Cerebellar cortex (tissue), 1 donor: ENCODE measurements around the gene SLC6A13.
"Not testable (repeated sequence)": the region's sequence is repeated elsewhere in the genome, so short reads cannot be mapped to it uniquely, and the experiment has no call there.

Source experiments
- DNase-seq: peaks from one replicate; pipeline ENCODE4 v3.0.0-alpha.2; 2015; ENCODE audit warnings: low spot score

Gene SLC6A13

DNA sequence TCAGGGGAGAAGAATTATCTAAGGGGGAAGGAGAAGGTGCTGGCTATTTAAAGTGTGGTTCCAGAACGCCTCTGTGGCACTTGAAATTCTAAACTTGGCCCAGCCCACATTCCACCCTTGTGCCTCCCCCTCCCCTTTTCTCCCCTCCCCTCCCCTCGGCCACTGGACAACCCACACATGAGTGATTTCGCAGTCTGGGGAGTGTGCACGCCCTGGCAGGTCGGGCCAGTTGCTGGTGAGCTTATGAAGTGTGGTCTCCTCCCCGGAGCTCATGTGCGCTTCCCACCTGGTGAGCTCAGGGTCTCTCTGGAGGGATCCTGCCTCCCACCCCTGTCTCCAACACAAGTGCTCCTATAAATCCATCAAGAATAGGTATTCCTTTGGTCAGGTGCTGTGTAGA lies at the start of gene SLC6A13:
Gene SLC6A13 (minus strand): TSS at position 20 of the 400 bp plus-strand sequence. CDS start 2,784 bp downstream, outside the sequence.
- no peak for DNase-seq

DNA sequence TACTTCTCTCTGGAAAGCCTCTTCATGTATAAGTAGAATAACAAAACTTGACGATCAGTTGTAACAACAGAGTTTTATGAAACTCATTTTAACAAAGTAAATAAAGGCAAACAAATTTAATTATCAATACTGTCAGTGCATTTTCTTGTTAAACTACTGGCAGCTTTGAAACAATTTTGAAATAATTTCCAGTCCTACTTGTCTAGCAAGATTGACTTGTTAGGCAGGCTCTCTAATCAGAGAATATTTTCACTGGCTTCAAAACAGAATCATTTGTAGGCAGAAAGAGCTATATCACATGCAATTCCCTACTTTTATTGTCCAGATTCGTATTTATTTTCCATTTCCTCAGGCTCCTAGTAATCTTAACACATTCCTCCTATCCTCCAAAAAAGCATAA lies 45.9 kb upstream of the SLC6A13 start:
- no peak for DNase-seq

DNA sequence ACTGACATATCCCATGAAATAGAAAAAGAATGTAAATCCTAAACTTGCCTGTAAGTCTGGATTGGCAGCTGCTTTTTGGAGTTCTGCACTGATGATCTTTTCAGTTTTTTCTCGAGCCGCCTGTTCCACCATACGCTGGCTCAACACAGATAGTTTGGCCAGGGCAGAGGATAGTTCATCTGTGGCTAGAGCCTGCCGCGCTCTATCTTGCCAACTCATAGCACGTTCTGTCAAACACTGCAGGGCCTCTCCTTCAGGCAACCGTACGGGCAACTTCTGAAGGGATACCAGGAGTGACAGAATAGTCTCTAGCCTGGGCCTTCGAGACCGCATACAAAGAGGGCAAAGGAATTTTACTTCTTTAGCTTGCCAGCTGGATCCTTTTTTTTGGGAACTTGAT lies 44.8 kb upstream of the SLC6A13 start:
- peak; percentile 89 for DNase-seq

DNA sequence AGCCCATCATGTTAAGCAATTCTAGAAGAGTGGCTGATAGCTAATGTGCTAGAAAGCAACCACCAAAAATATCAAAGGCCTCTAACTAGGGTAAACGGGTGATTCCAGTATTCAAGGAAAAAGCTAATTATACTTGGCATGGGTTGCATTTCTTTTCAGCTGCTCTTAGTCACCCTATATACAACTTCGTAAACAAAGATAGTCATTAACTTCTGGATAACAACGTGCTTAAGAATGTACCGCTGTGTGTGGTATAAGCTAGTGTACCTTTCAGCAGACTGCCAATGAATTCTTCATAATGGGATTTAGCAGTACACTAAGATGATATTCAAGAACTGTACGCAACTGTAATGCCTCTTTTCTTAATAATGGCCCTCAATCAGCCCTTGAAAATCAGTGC lies 42.2 kb upstream of the SLC6A13 start:
- DNase-seq, result no peak

DNA sequence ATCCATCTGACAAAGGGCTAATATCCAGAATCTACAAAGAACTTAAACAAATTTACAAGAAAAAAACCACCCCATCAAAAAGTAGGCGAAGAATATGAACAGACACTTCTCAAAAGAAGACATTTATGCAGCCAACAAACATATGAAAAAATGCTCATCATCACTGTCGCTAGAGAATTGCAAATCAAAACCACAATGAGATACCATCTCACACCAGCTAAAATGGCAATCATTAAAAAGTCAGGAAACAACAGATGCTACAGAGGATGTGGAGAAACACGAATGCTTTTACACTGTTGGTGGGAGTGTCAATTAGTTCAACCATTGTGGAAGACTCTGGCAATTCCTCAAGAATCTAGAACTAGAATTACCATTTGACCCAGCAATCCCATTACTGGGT lies 40.1 kb upstream of the SLC6A13 start:
- DNase-seq, result not testable (repeated sequence)

DNA sequence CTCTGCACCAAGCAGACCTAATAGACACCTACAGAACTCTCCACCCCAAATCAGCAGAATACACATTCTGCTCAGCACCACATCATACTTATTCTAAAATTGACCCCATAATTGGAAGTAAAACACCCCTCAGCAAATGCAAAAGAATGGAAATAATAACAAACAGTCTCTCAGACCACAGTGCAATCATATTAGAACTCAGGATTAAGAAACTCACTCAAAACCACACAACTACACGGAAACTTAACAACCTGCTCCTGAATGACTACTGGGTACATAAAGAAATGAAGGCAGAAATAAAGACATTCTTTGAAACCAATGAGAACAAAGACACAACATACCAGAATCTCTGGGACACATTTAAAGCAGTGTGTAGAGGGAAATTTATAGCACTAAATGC lies 37.5 kb upstream of the SLC6A13 start:
- not testable (repeated sequence) for DNase-seq

DNA sequence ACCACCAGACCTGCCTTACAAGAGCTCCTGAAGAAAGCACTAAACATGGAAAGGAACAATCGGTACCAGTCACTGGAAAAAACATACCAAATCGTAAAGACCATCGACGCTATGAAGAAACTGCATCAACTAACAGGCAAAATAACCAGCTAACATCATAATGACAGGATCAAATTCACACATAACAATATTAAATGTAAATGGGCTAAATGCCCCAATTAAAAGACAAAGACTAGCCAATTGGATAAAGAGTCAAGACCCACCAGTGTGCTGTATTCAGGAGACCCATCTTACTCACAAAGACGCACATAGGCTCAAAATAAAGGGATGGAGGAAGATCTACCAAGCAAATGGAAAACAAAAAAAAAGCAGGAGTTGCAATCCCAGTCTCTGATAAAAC lies 36.9 kb upstream of the SLC6A13 start:
- not testable (repeated sequence) for DNase-seq

DNA sequence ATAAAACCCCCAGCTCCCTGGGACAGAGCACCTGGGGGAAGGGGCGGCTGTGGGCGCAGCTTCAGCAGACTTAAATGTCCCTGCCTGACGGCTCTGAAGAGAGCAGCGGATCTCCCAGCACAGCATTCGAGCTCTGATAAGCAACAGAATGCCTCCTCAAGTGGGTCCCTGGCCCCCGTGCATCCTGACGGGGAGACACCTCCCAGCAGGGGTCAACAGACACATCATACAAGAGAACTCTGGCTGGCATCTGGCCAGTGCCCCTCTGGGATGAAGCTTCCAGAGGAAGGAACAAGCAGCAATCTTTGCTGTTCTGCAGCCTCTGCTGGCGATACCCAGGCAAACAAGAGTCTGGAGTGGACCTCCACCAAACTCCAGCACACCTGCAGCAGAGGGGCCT lies 35.4 kb upstream of the SLC6A13 start:
- DNase-seq, result not testable (repeated sequence)

DNA sequence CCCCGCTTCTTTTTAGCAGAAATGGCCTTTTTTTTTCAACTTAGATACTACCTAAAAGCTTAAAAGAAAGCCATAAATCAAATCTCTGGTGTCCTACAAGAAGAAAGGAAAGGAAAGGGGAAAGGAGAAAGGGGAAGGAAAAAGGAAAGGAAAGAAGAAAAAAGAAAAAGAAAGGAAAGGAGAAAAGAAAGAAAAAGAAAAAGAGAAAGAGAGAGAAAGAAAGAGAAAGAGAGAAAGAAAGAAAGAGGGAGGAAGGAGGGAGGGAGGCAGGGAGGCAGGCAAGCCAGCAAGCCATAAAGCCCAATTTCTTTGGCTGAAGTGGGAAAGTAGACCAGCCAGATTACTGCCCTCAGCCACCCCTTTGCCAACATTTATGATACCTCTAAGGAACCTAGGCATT lies 32.5 kb upstream of the SLC6A13 start:
- DNase-seq, result no peak

DNA sequence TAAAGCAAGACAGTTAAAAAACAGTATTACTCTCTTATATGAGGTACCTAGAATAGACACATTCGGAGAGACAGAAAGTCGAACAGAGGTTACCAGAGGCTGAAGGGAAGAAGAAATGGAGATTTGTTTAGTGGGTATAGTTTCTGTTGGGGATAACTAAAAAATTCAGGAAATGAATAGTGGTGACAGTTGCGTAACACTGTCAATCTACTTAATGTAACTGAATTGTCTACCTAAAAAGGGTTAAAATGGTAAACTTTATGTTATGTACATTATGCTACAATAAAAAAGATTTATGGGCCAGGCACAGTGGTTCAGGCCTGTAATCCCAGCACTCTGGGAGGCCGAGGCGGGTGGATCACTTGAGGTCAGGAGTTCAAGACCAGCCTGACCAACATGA lies 30.6 kb upstream of the SLC6A13 start:
- DNase-seq, result no peak

DNA sequence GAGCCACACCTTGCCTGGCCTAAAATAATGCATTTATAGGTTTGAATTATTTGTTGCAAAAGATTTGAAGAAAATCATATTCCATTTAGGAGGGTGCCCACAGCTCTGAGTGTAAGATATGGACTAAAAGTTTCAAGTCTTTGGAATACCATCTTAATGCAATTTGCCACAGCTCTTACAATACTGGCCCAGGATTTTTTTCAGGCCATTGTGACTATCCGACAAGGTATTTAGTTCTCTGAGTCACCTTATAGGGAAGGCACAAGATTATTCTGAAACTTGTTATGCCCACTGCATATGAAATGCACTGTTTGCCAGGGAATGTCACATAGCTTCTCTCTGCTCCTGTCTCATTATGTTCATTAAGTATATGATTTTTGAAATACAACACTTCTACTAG lies 29.6 kb upstream of the SLC6A13 start:
- DNase-seq, result no peak

DNA sequence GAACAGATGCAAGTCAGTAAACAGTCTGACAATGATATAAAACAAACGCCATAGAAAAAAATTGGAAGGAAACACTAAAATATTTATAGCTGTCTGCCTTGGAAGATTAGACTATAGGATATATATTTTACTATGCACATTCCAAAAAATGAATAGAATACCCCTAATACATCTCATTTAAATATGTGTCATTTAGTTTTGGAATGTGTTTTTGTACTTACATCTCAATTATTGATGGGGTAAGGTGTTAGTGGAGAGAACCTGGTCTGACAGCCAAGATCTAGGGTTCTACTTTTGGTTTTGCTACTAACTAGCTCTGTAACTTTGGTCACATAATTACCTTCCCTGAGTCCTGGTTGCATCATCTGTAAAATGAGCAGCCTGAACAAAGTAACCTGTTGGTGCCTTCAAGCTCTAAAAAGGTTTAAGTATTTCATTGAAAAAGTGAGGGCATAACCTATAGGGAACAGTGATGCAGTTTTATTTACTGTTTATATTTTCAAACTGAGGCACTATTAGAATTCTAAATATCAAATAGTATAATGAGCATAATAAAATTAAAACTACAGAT lies 28.6 kb upstream of the SLC6A13 start:
- no peak for DNase-seq

DNA sequence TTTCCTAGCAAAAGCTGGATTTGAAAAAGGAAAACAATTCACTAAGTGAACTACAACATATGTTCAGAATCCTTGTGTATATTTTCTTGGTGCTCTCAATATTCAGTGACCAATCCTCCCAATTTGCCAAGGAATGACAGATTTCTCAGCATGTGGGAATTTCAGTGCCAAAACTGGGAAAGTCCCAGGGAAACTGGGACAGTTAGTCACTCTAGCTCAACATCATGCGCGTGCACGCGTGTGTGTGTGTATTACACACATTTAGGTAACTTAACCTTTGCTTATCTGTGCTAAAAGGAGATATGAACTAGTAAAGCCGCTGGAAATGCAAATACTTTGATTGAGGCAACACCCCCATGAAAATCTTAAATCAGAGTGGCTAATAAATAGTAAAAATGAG lies 26.1 kb upstream of the SLC6A13 start:
- DNase-seq, result peak; percentile 96

DNA sequence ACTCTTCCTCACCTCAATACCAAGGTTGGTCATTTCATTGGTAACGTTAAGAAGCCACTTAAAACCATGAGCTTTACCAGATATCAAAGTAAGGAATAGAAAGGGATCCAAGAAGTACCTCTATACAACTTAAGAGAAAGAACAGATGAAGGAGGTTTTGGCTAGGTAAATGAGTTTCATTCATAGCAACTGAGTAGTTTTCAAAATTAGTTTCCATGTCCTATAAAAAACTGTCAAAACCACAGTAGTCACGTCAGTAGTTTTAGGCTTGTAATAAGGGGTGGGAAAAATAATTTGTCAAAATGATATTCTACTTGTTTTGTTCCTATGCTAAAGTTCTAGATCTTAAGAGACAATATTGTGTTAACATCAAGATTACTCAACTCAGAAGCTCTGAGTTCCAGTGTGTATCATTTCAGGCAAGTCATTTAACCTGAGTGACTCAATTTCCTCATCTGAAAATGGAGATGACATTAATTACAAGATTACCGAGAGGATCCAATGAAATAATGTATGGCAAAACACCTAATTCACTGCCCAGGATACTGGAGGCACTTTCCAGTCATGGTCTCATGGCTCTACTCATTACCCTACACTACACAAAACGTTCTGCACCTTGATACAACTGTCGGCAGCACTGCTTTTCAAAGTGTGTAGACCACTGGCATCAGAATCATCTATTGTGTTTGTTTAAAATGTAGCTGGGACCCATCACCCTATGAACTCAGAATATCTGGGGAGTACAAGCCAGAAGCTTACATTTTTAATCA lies 24.1 kb upstream of the SLC6A13 start:
- no peak for DNase-seq

DNA sequence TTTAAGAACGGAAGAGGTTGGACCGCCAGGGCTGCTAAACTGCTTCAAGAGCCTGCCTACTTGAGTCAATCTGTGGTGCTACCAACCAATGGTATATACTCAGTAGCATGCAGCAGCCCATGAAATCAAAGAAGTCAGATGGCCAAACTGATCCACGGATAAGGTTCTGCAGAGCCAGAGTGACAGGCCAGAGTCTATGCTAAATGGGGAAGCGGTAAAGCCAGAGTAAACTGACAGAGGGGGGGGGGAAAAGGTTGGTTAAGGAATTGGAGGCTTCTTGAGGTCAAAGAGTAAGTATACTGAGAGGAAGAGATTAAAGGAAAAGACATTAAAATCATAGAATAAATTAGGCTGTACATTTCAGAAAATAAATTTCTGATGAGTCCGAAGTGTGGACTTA lies 15.4 kb upstream of the SLC6A13 start:
- no peak for DNase-seq

DNA sequence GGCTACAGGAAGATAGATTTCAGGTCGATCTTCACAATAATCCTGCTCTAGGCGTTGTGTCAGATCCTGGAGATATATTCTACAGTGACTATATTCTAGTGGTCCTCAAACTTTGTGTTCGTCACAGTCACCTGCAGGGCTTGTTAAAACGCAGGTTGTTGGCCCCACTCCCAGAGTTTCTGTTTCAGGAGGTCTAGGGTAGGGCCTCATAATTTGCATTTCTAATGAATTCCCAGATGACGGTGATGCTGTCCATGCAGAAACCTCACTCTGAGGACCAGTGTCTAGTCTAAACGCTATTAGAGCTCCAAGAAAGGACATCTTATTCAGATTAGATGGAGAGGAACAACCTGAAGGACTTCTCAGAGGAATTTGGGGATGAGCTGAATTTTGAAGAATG lies 13.2 kb upstream of the SLC6A13 start:
- no peak for DNase-seq

DNA sequence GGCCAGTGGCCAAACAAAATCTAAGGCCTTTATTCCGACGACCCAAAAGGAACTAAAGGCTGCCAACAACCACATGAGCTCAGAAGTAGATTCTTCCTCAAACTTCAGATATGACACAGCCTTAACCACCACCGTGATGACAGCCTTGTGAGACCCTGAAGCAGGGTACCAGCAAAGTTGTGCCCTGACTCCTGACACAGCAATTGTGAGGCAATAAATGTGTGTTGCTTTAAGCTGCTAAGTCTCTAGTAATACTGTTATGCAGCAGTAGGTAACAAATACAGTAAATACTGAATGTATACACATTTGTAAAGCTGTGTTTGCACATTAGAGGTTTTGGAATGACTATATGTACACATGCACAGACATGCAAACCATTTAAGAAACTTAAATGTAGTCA lies 10.7 kb upstream of the SLC6A13 start:
- no peak for DNase-seq

DNA sequence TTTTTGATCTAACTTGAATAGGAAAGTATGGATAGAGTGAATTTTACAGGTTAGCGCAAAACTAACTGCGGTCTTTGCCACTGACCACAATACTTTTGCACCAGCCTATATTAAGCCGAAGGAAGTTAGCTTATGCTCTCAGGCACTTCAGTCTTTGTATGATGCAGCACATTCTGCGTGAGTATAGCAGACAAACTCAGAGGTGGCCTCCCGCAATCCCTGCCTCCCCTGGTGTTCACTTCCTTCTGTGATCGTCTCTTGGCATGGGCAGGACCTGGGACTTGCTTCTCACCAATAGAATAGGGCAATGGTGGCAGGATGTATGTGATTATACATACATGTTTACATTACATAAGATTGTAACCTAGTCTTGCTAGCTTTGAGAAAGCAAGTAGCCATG lies 10.3 kb upstream of the SLC6A13 start:
- DNase-seq, result no peak

DNA sequence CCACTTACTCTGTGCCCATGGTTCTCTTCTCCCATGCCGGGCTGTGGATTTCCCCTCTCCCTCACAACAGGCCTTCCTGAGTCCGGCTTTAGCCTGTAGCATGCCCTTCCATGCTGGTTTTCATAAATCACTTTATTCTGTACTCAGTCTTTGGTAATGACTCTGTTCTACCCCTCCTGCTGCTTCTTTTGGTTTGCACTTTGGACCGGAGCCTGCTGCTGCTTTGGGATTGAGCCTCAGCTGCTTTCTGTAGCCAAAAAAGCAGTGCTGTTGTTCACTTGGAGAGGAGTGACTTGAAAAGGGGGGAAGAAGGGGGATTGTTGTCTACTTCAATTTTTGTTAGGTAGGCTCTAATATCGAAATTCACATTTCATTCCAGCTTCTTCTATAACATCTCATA lies 8.5 kb upstream of the SLC6A13 start:
- peak; percentile 84 for DNase-seq

DNA sequence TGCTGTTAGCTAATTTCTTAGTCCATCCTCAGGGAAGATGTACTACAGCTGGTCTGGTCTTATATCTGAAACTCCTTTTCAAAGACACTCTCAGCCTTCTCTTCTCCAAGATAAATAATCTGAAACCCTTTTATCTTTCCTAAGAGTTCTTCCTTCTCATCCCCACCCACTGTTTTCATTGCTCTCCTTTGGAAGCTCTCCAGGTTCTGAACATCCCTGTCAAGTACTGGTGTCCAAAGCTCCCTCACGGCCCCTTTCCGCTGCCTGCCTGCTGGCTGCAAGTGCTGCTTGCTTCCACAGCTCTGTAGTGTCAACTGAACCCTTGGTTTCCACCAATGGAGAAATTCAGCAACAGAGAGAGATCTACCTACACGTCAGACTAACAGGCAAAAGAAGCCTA lies 6.6 kb upstream of the SLC6A13 start:
- peak; percentile 62 for DNase-seq

DNA sequence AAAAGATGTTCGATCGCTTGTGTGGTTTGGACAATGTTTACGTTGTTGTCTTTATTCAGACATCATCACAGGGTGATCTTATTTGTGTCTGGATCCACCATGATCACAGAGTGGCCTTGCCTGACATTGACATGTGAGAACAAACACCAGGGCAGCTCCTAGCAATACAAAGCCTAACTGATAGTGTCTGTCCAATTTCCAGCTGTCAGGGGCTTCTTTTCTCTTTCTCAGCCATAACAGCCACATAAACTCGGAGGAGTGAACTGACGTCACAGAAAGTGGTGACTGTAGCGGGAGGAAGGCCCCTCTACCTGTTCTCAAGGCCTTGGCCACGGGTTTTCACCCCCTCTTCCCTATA lies 5.8 kb upstream of the SLC6A13 start:
- DNase-seq, result no peak

DNA sequence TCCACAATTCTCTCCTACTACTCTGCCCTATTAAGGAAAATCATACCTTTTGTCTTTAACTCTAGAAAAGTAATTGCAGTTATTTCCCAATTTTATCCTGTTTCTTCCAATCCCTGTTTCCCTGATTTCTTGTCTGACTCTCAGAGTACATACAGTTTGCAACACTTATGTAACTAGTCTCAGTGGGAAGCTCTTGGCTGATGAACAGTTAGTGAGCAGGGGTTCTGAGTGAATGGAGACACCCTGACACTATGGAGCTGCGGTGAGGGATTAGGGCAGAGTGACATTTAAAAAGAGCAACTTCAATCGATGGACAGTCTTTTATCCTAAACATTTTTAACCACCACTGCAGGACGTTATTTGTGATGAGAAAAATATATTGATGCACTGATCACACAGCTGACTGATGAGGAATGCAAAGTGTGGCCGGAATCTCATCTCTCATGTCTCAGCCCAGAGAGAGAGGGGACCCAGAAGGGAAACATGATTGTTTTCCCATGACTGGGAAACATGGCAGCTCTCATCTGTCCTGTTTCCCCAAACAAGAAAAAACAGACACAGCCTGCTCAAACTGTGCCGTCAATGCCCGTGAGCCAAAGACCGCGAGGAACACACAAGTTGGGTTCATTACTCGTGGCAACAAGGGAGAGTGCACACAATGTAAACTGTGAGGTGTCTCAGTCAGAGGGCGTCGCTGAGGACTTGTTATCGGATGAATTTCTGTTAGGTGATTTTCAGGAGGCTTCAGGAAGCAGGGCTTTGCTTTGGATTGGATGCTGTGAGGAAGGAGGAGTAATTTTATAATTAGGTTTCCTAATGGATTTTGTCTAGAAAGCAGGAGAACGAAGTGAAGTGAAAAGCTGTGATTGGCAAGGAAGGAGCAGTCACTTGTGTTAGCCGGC lies 5.2 kb upstream of the SLC6A13 start:
- peak; percentile 80 for DNase-seq

DNA sequence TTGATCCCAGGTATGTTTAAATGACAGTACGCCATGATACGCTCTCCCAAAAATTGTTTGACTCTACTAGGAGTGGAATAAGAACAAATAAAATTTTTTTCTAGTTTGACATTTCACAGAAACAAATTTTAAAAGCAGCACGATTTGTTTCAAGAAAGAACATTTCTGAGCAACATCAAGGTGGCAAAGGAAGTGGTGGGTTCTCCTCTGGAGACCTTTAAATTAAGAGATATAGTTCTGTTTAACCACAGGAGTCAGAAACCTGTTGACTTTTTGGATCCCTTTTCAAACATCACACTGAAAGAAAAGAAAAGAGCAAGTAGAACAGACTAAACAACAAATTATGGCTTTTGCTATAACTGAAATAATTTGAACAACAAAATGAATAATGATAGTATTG lies 2.5 kb upstream of the SLC6A13 start:
- DNase-seq, result no peak
